A673 (cell line): Measurements from ENCODE around the gene FAM120A.

Experiments
- CTCF ChIP-seq: fragments of 300-800, 200-600 bp; sonication (generic); conservative IDR thresholded peaks from 2 replicates; pipeline ENCODE4 v1.5.1; 2017; ENCODE audit warnings: low read depth, mild to moderate bottlenecking, antibody characterized with exemption, low read length, moderate library complexity, mixed read lengths
- EZH2 ChIP-seq: fragments of 200-600 bp; sonication (generic); IDR thresholded peaks from 2 replicates; pipeline ENCODE4 v1.6.1; 2017; ENCODE audit warnings: borderline replicate concordance, low read depth, mild to moderate bottlenecking, mixed read lengths, antibody characterized with exemption, low read length; ENCODE audit not compliant: poor library complexity, severe bottlenecking

DNA sequence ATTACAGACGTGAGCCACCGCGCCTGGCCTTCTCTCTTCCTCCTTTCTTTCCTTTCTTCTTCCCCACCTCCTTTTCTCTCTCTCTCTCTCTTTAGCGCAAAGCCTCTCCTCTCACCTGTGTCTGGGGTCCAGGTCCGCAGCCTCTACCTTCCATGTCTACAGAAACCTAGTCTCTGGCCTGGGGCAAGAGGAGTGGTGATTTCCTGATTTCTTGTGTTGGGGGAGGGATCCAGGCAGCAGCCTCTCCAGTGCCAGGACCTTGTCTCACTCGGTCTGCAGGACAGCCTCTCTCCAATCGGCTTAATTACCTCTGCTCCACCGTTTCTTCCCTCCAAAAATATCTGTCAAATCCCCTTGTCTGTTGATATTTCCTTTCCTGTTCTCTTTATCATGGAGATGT lies 16.1 kb upstream of the FAM120A start:
- TF ChIP-seq CTCF (no peak), EZH2 (no peak)
